Hematopoietic multipotent progenitor cell treated with erythropoietin and hydrocortisone succinate and interleukin-3 and kit ligand, for 4 days (in vitro differentiated cells): Measurements from ENCODE around the gene CMTM8.
"Not testable (repeated sequence)": the region's sequence is repeated elsewhere in the genome, so short reads cannot be mapped to it uniquely, and the experiment has no call there.

Experiments
- DNase-seq: peaks from one replicate; pipeline ENCODE4 v3.0.0-alpha.2; 2015

The CMTM8 gene

GRCh38 chr3:32383136-32383711 is 144.7 kb downstream of the CMTM8 start:
- DNase-seq, result peak; percentile 75

- DNase-seq, result peak; percentile 76
Measured at GRCh38 chr3:32384938-32385337, 146.5 kb downstream of the CMTM8 start.

- DNase-seq, result no peak
Measured at GRCh38 chr3:32387512-32387911, 149.0 kb downstream of the CMTM8 start.

GRCh38 chr3:32389577-32389976 is 151.1 kb downstream of the CMTM8 start:
- DNase-seq, result not testable (repeated sequence)

GRCh38 chr3:32391643-32392535 is 153.4 kb downstream of the CMTM8 start, which contains the start of gene CMTM7:
TSS of gene CMTM7 (plus strand) at chr3:32391853. CDS start at chr3:32391907, 54 bp downstream.
- peak; percentile 77 for DNase-seq

GRCh38 chr3:32392536-32393302 is 154.2 kb downstream of the CMTM8 start:
- peak; percentile 61 for DNase-seq

GRCh38 chr3:32395496-32395895 is 157.0 kb downstream of the CMTM8 start:
- no peak for DNase-seq

- peak; percentile 57 for DNase-seq
Measured at GRCh38 chr3:32397941-32398340, 159.5 kb downstream of the CMTM8 start.

GRCh38 chr3:32398531-32398930 is 160.1 kb downstream of the CMTM8 start:
- no peak for DNase-seq

GRCh38 chr3:32399030-32399620 is 160.6 kb downstream of the CMTM8 start:
- DNase-seq, result peak; percentile 91

GRCh38 chr3:32401126-32401525 is 162.6 kb downstream of the CMTM8 start:
- DNase-seq, result no peak

GRCh38 chr3:32401556-32402081 is 163.1 kb downstream of the CMTM8 start:
- DNase-seq, result peak; percentile 90

- no peak for DNase-seq
Measured at GRCh38 chr3:32403663-32404062, 165.2 kb downstream of the CMTM8 start.

GRCh38 chr3:32404714-32405113 is 166.2 kb downstream of the CMTM8 start:
- no peak for DNase-seq

GRCh38 chr3:32405155-32405554 is 166.7 kb downstream of the CMTM8 start:
- no peak for DNase-seq

GRCh38 chr3:32405711-32406323 is 167.3 kb downstream of the CMTM8 start:
- no peak for DNase-seq

GRCh38 chr3:32406486-32407408 is 168.3 kb downstream of the CMTM8 start:
- peak; percentile 78 for DNase-seq

GRCh38 chr3:32410367-32411246 is 172.1 kb downstream of the CMTM8 start:
- no peak for DNase-seq

- no peak for DNase-seq
Measured at GRCh38 chr3:32411442-32411841, 173.0 kb downstream of the CMTM8 start.

- DNase-seq, result peak; percentile 60
Measured at GRCh38 chr3:32412887-32413286, 174.4 kb downstream of the CMTM8 start.
